GM19438 (cell line): ENCODE data around the gene TSFM.
"Not testable (repeated sequence)": the region's sequence is repeated elsewhere in the genome, so short reads cannot be mapped to it uniquely, and the experiment has no call there.

Experiments used
- ATAC-seq: cut with Tn5 transposase; IDR thresholded peaks from one replicate; pipeline ENCODE4 v1.9.1; 2021; ENCODE audit warnings: low read depth; ENCODE audit not compliant: unreplicated experiment

TSFM gene

GRCh38 chr12:57762463-57762862 is 20.1 kb upstream of the TSFM start:
- no peak for ATAC-seq

- no peak for ATAC-seq
These were observed 18.5 kb upstream of the TSFM start for GRCh38 chr12:57763881-57764661.

GRCh38 chr12:57764662-57765002 is 18.0 kb upstream of the TSFM start:
- no peak for ATAC-seq

GRCh38 chr12:57765003-57765697 is 17.4 kb upstream of the TSFM start:
- peak; percentile 62 for ATAC-seq

GRCh38 chr12:57765698-57766463 is 16.7 kb upstream of the TSFM start:
- ATAC-seq, result peak; percentile 7

- ATAC-seq, result no peak
These were observed 15.9 kb upstream of the TSFM start, which contains the start of gene CYP27B1 for GRCh38 chr12:57766464-57767304. Gene CYP27B1, minus strand, starts transcription at chr12:57767078. Its CDS starts 37 bp downstream, at chr12:57767041.

- ATAC-seq, result no peak
These were observed 15.3 kb upstream of the TSFM start for GRCh38 chr12:57767305-57767698.

- no peak for ATAC-seq
These were observed 14.7 kb upstream of the TSFM start for GRCh38 chr12:57767876-57768275.

- ATAC-seq, result no peak
These were observed 13.0 kb upstream of the TSFM start for GRCh38 chr12:57769594-57769993.

- no peak for ATAC-seq
These were observed 11.9 kb upstream of the TSFM start for GRCh38 chr12:57770734-57771133.

GRCh38 chr12:57771236-57771872 is 11.2 kb upstream of the TSFM start:
- ATAC-seq, result peak; percentile 70

GRCh38 chr12:57771873-57772428 is 10.6 kb upstream of the TSFM start, which contains the start of gene METTL1:
Gene METTL1, minus strand, starts transcription at chr12:57772105. Its CDS starts 22 bp downstream, at chr12:57772083.
- ATAC-seq, result peak; percentile 84

- ATAC-seq, result peak; percentile 33
These were observed 9.9 kb upstream of the TSFM start, which contains the start of gene EEF1AKMT3 for GRCh38 chr12:57772429-57773322. Gene EEF1AKMT3, plus strand, starts transcription at chr12:57772614. Its CDS starts 111 bp downstream, at chr12:57772725.

- not testable (repeated sequence) for ATAC-seq
These were observed 8.0 kb upstream of the TSFM start for GRCh38 chr12:57774634-57775033.

- no peak for ATAC-seq
These were observed 7.5 kb upstream of the TSFM start for GRCh38 chr12:57775044-57775443.

- no peak for ATAC-seq
These were observed 6.9 kb upstream of the TSFM start for GRCh38 chr12:57775563-57776246.

GRCh38 chr12:57776247-57776587 is 6.4 kb upstream of the TSFM start:
- ATAC-seq, result no peak

- no peak for ATAC-seq
These were observed 5.2 kb upstream of the TSFM start for GRCh38 chr12:57777367-57777766.
